ENCODE results near the gene JMJD1C. TPM values are rescaled to one million over a fixed set of nuclear protein-coding genes. Genes with fewer than 3 reads are reported as not detected.

The JMJD1C gene
- total and polyA plus RNA-seq, 10 of the 15 experiments (the other 5 are each of a cell fraction or from before 2014, with no cell fraction given) = 31.2 to 83.3 (median 49.5) TPM

DNA sequence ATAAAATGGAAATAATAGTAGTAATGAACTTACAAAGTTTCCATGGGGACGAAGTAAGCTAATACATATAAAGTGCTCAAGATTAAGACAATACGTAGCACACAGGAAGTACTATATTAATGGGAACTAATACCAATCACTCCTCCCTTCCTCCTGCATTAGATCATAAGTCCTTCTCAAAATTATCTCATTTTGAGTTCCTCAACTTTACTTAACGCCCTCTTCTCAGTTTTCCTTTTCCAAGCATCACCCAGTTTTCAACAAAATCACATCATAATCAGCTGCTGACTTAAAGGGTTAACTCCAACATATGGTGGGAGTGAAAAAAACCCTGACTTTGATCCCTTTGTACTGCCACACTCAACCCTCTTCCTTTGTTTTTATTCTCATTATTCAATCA is 24.4 kb downstream of the JMJD1C start (continued):
- TF ChIP-seq POU2F2 (IDR thresholded peaks at IDR 0.05; ENCODE audit: borderline replicate concordance, low read depth, low read length) = no peak
- no peak for TF ChIP-seq RFX5 (IDR thresholded peaks at IDR 0.05; ENCODE audit: low read depth, low read length)
- no peak for TF ChIP-seq ZZZ3 (IDR thresholded peaks at IDR 0.05; ENCODE audit: control insufficient read depth, insufficient read length, low read depth)
- TF ChIP-seq MEF2A (IDR thresholded peaks at IDR 0.05; ENCODE audit: insufficient read depth, low read depth, low read length) = no peak
- TF ChIP-seq PKNOX1 (IDR thresholded peaks at IDR 0.05) = no peak
- TF ChIP-seq IRF4 (IDR thresholded peaks at IDR 0.05; ENCODE audit: low read depth, low read length) = no peak

- ChIA-PET SMC1A (ENCODE audit: uncharacterized antibody, unreplicated experiment) (no interaction called here), POLR2A (interaction anchor here (1.1 kb wide), 1 partner anchor 11 kb away, joined by 3 read pairs; no protein-coding TSS in a partner anchor), CTCF (interaction anchor here (1.6 kb wide), 1 partner anchor 279 kb away, joined by 3 read pairs; no protein-coding TSS in a partner anchor), RAD21 (ENCODE audit: unreplicated experiment) (no interaction called here)
- no peak for TF ChIP-seq RB1 (IDR thresholded peaks at IDR 0.05; ENCODE audit: borderline replicate concordance)
- TF ChIP-seq, protein P1, sequence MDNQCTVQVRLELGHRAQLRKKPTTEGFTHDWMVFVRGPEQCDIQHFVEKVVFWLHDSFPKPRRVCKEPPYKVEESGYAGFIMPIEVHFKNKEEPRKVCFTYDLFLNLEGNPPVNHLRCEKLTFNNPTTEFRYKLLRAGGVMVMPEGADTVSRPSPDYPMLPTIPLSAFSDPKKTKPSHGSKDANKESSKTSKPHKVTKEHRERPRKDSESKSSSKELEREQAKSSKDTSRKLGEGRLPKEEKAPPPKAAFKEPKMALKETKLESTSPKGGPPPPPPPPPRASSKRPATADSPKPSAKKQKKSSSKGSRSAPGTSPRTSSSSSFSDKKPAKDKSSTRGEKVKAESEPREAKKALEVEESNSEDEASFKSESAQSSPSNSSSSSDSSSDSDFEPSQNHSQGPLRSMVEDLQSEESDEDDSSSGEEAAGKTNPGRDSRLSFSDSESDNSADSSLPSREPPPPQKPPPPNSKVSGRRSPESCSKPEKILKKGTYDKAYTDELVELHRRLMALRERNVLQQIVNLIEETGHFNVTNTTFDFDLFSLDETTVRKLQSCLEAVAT (IDR thresholded peaks at IDR 0.05) = no peak
- no peak for TF ChIP-seq MEF2B (IDR thresholded peaks at IDR 0.05; ENCODE audit: partially characterized antibody, poor library complexity, severe bottlenecking)
- TF ChIP-seq CEBPB (IDR thresholded peaks at IDR 0.05; ENCODE audit: borderline replicate concordance in 1 of 2, low read depth in 2 of 2, low read length in 2 of 2) = no peak
- TF ChIP-seq IKZF1 (conservative IDR thresholded peaks at IDR 0.05) = no peak
- TF ChIP-seq PAX5 (IDR thresholded peaks at IDR 0.05; ENCODE audit: borderline replicate concordance, low read depth, low read length) = no peak
- TF ChIP-seq BMI1 (IDR thresholded peaks at IDR 0.05; ENCODE audit: borderline replicate concordance) = no peak
- no peak for TF ChIP-seq NR2C2 (IDR thresholded peaks at IDR 0.05; ENCODE audit: borderline replicate concordance, control insufficient read depth, insufficient read length, low read depth)
- TF ChIP-seq, protein P2, sequence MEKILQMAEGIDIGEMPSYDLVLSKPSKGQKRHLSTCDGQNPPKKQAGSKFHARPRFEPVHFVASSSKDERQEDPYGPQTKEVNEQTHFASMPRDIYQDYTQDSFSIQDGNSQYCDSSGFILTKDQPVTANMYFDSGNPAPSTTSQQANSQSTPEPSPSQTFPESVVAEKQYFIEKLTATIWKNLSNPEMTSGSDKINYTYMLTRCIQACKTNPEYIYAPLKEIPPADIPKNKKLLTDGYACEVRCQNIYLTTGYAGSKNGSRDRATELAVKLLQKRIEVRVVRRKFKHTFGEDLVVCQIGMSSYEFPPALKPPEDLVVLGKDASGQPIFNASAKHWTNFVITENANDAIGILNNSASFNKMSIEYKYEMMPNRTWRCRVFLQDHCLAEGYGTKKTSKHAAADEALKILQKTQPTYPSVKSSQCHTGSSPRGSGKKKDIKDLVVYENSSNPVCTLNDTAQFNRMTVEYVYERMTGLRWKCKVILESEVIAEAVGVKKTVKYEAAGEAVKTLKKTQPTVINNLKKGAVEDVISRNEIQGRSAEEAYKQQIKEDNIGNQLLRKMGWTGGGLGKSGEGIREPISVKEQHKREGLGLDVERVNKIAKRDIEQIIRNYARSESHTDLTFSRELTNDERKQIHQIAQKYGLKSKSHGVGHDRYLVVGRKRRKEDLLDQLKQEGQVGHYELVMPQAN (conservative IDR thresholded peaks at IDR 0.05) = no peak
- WGBS (ENCODE audit: insufficient coverage, insufficient replicate concordance, low lambda C conversion rate, missing lambda C conversion rate) = 83% methylated on average over 3 of the region's 3 CpGs
- no peak overlapping the region for H3K4me3 ChIP-seq
- no peaks in the 10 kb centered on the region for H3K4me1 ChIP-seq (ENCODE audit: control insufficient read depth, insufficient read depth, low read length)
- in situ Hi-C loops (cut with MboI) (no loop called here), intact Hi-C loops (cut with micrococcal nuclease; ENCODE audit: unreplicated experiment) (no loop called here)
- BruUV-seq (replicated peaks) = no TSS peak
- no peak overlapping the region for H2AFZ ChIP-seq (ENCODE audit: control insufficient read depth, low read depth, low read length)
- H4K20me1 ChIP-seq (ENCODE audit: control insufficient read depth, insufficient read depth) = no peaks in the 10 kb centered on the region
- no peaks in the 10 kb centered on the region; a peak in 1 of 4 replicates for H3K36me3 ChIP-seq (ENCODE audit: control insufficient read depth in 2 of 2, insufficient read depth in 2 of 2, low read length in 1 of 2)
- H3K9ac ChIP-seq (ENCODE audit: control insufficient read depth, insufficient read depth, low read length) = no peak overlapping the region
- no peak overlapping the region for H3K4me2 ChIP-seq (ENCODE audit: control insufficient read depth, insufficient read depth)
- peaks cover 9% of the 10 kb centered on the region for H3K79me2 ChIP-seq (ENCODE audit: control insufficient read depth, insufficient read depth, low read length)
- FAIRE-seq (no peak), DNase-seq (ENCODE audit: low read depth, low spot score) (no peak), ATAC-seq (no peak)
- H3K27me3 ChIP-seq (replicated peaks in 1 of 2; ENCODE audit: control insufficient read depth in 2 of 2, insufficient read depth in 2 of 2, low read length in 1 of 2) = no peaks in the 10 kb centered on the region
- H3K27ac ChIP-seq (ENCODE audit: control insufficient read depth, insufficient read depth) = no peak overlapping the region
- H3K9me3 ChIP-seq (replicated peaks; ENCODE audit: control insufficient read depth, insufficient read depth, low read length) = no peaks in the 10 kb centered on the region
These were observed 26.2 kb downstream of the JMJD1C start for GRCh38 chr10:63439607-63440006.

Data from GM12878 (cell line).